LNCaP clone FGC (cell line): ENCODE data around the gene HOOK2.

ENCODE experiments used
- DNase-seq: peaks from one replicate; pipeline ENCODE4 v3.0.0-alpha.2; 2011; ENCODE audit warnings: low read depth
- H3K4me3 ChIP-seq: 2 replicates; pipeline ENCODE4 v1.5.1; 2011; ENCODE audit warnings: mild to moderate bottlenecking, low read depth, low read length, control low read depth
- CTCF ChIP-seq: IDR thresholded peaks from 2 replicates; pipeline ENCODE4 v1.5.1; 2012; ENCODE audit warnings: mild to moderate bottlenecking; ENCODE audit not compliant: control insufficient read depth, insufficient read depth; ENCODE audit errors: extremely low read depth

HOOK2 gene

GRCh38 chr19:12749938-12750521, 25.3 kb downstream of the HOOK2 start:
- no peak for DNase-seq
- TF ChIP-seq CTCF: no peak
- H3K4me3 ChIP-seq: no peak overlapping the region

- DNase-seq: no peak
- no peak overlapping the region for H3K4me3 ChIP-seq
- TF ChIP-seq CTCF: no peak
Measured at GRCh38 chr19:12748489-12748888, 26.9 kb downstream of the HOOK2 start.

- H3K4me3 ChIP-seq: no peak overlapping the region
- DNase-seq: no peak
- no peak for TF ChIP-seq CTCF
Measured at GRCh38 chr19:12745166-12745897, 30.0 kb downstream of the HOOK2 start.

- H3K4me3 ChIP-seq: peak overlapping the region; percentile 100
- TF ChIP-seq CTCF: no peak
- no peak for DNase-seq
Measured at GRCh38 chr19:12737835-12738351, 37.5 kb downstream of the HOOK2 start.

- H3K4me3 ChIP-seq: peak within 1 kb of the TSS; percentile 100
- no peak for TF ChIP-seq CTCF
- peak; percentile 100 for DNase-seq
Measured at GRCh38 chr19:12736995-12737834, 38.1 kb downstream of the HOOK2 start, which contains the start of gene GET3. Gene GET3 (plus strand): TSS chr19:12737497. CDS start chr19:12737506, 9 bp downstream.

- TF ChIP-seq CTCF: peak; percentile 54
- peak overlapping the region; percentile 88 for H3K4me3 ChIP-seq
- DNase-seq: no peak
Measured at GRCh38 chr19:12733369-12734214, 41.8 kb downstream of the HOOK2 start.
